ENCODE data around the gene ELL.

The ELL gene

DNA sequence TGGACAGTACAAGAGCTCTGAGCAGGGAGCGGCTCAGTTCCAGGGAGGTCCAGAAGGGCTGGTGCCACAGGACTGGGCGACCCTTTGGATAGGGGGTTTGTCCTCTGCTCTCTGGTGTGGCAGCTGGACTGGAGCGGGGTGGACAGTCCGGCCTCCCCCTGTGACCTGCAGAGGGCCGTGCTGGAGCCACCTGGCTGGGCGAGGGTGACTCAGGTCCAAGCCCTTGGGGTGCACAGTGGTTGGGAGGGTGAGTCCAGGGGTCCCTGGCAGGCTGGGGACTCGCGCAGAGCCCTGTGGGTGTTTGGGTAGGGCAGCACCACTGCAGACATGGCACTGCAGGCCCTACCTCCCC lies 95.5 kb downstream of the ELL start:
- TF ChIP-seq SUZ12 (IDR thresholded peaks at IDR 0.05; ENCODE audit: extremely low read depth, insufficient read depth, insufficient read length) = no peak
- TF ChIP-seq ZNF274 (IDR thresholded peaks at IDR 0.05; ENCODE audit: low read depth, low read length) = no peak
- no peak for TF ChIP-seq YY1 (IDR thresholded peaks at IDR 0.05; ENCODE audit: insufficient read depth, insufficient read length)
- Histone ChIP-seq H3K9ac (ENCODE audit: insufficient read length, low read depth) (peak overlapping the region; percentile 45), H3K4me3 (ENCODE audit: insufficient read length, low read depth) (no peak overlapping the region), H3K36me3 (ENCODE audit: insufficient read depth, insufficient read length, low read length) (no peaks in the 10 kb centered on the region), H3K27me3 (ENCODE audit: insufficient read depth, insufficient read length) (peaks cover 17% of the 10 kb centered on the region), H3K4me1 (ENCODE audit: insufficient read depth, insufficient read length) (peaks cover 58% of the 10 kb centered on the region), H3K9me3 (ENCODE audit: insufficient read depth, low read length) (no peaks in the 10 kb centered on the region)
- DNase-seq (ENCODE audit: low read depth, low spot score) = no peak

DNA sequence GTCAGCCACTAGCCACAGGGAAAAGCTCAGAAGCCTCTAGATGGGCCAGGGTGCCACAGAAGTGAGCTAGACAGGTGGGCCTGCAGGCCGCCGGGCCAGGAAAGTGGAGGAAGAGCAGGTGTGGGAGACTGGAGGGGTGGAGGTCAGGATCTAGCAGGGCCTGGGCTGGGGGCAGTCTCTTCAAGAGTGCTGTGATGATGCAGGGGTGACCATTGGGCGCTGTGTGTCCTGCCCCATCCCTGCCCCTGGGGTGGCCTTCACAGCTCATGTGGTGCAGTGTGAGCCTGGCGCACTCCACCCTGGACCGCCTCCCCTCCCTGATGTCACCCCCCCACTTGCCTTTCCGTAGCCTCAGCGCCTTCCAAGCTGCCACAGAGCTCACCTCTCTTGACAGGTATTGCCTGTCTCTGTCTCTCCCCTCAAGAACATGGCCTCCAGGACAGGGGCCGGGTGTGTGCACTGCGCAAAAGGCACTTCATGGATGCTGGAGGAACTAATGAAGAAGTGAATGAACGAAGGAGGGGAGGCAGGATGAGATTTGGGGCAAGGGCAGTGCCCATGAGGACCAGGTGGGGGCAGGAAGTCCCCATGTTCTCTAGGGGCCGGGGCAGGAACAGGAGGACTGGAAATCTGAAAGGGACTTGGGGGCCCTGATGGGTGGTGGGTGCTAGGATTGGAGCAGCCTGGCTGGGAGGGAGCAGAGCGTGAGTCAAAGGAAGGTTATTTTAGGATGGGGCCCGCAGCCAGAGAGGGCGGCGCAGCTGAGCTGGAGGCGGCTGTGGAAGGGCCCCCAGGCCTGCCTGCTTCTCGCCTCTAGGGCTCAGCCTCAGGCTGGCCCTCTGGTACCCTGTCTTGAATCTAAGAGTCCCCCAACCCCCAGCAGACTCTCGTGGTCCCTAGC lies 96.1 kb downstream of the ELL start:
- Histone ChIP-seq H3K9me3 (ENCODE audit: insufficient read depth, low read length) (no peaks in the 10 kb centered on the region), H3K4me3 (ENCODE audit: insufficient read length, low read depth) (no peak overlapping the region), H3K36me3 (ENCODE audit: insufficient read depth, insufficient read length, low read length) (no peaks in the 10 kb centered on the region), H3K9ac (ENCODE audit: insufficient read length, low read depth) (peak overlapping the region; percentile 56), H3K4me1 (ENCODE audit: insufficient read depth, insufficient read length) (peaks cover 57% of the 10 kb centered on the region), H3K27me3 (ENCODE audit: insufficient read depth, insufficient read length) (peaks cover 23% of the 10 kb centered on the region)
- TF ChIP-seq YY1 (IDR thresholded peaks at IDR 0.05; ENCODE audit: insufficient read depth, insufficient read length) = no peak
- TF ChIP-seq ZNF274 (IDR thresholded peaks at IDR 0.05; ENCODE audit: low read depth, low read length) = no peak
- no peak for TF ChIP-seq SUZ12 (IDR thresholded peaks at IDR 0.05; ENCODE audit: extremely low read depth, insufficient read depth, insufficient read length)
- no peak for DNase-seq (ENCODE audit: low read depth, low spot score)

DNA sequence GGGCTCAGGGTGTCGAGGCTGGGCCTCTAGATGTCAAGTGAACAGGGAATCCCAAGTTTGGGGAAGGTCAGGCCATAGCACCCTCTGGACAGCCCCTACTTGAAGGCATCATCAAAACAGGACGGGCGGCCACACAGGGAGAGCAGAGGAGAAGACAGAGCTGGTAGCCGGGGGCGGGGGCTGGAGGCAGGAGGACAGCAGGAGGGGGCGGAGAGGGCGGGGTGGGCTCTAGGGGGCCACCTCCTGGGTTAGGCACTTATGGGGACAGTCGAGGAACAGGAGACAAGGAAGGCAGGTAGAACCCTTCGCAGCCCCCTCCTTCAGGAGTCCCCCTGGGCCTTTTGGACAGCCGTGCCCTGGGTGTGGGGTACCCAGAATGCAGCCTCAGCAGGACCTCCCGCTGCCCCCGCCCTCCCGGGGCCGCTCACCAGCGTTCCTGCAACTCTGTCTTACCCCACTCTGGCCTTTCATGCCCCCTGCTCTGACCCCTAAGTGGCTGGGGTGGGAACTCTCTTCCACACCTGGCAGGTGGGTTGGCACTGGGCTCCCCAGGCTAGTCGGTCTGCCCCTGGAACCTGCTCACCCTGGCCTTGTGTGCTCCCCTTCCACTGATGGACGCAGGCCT lies 96.9 kb downstream of the ELL start:
- DNase-seq (ENCODE audit: low read depth, low spot score) = no peak
- TF ChIP-seq YY1 (IDR thresholded peaks at IDR 0.05; ENCODE audit: insufficient read depth, insufficient read length) = no peak
- no peak for TF ChIP-seq SUZ12 (IDR thresholded peaks at IDR 0.05; ENCODE audit: extremely low read depth, insufficient read depth, insufficient read length)
- no peak for TF ChIP-seq ZNF274 (IDR thresholded peaks at IDR 0.05; ENCODE audit: low read depth, low read length)
- peaks cover 55% of the 10 kb centered on the region for H3K4me1 ChIP-seq (ENCODE audit: insufficient read depth, insufficient read length)
- peaks cover 31% of the 10 kb centered on the region for H3K27me3 ChIP-seq (ENCODE audit: insufficient read depth, insufficient read length)
- H3K36me3 ChIP-seq (ENCODE audit: insufficient read depth, insufficient read length, low read length) = no peaks in the 10 kb centered on the region
- H3K9me3 ChIP-seq (ENCODE audit: insufficient read depth, low read length) = no peaks in the 10 kb centered on the region
- no peak overlapping the region for H3K9ac ChIP-seq (ENCODE audit: insufficient read length, low read depth)
- H3K4me3 ChIP-seq (ENCODE audit: insufficient read length, low read depth) = no peak overlapping the region

DNA sequence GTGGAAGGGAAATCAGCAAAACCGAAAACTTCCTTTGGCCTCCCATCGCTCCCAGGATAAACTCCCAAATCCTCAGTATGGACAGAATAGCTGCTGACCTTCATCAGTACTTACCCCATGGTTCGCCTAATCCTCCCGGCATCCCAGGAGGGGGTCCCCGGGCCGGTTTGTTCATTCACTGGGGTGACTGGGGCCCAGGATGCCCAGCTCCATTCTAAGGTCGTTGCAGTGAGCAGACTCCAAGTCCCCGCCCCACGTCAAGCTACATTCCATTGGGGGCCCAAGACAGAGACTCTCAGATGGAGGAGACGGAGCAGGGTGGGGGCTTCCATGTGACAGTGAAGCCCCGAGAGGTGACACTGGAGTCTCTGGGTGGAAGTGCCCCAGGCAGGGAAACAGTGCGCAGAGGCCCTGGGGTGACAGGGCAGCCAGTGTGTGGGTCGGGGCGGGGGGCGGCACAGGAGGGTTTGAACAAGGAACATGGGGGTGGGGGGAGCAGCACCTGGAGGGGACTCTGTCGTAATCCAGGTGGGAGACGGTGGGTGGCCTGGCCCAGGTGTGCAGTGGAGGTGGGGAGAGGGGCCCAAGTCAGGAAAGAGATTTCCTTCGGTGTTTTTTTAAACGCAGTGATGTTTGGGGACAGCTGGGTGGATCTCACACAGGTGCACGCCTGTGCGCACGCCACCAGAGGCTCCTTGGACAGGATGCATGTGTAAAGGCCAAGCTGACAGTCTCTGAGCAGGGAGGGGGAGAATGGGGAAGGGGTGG lies 97.6 kb downstream of the ELL start:
- Histone ChIP-seq H3K9me3 (ENCODE audit: insufficient read depth, low read length) (no peaks in the 10 kb centered on the region), H3K4me1 (ENCODE audit: insufficient read depth, insufficient read length) (peaks cover 53% of the 10 kb centered on the region), H3K27me3 (ENCODE audit: insufficient read depth, insufficient read length) (peaks cover 38% of the 10 kb centered on the region), H3K4me3 (ENCODE audit: insufficient read length, low read depth) (no peak overlapping the region), H3K9ac (ENCODE audit: insufficient read length, low read depth) (peak overlapping the region; percentile 16), H3K36me3 (ENCODE audit: insufficient read depth, insufficient read length, low read length) (no peaks in the 10 kb centered on the region)
- DNase-seq (ENCODE audit: low read depth, low spot score) = no peak
- TF ChIP-seq ZNF274 (IDR thresholded peaks at IDR 0.05; ENCODE audit: low read depth, low read length) (no peak), YY1 (IDR thresholded peaks at IDR 0.05; ENCODE audit: insufficient read depth, insufficient read length) (no peak), SUZ12 (IDR thresholded peaks at IDR 0.05; ENCODE audit: extremely low read depth, insufficient read depth, insufficient read length) (no peak)

DNA sequence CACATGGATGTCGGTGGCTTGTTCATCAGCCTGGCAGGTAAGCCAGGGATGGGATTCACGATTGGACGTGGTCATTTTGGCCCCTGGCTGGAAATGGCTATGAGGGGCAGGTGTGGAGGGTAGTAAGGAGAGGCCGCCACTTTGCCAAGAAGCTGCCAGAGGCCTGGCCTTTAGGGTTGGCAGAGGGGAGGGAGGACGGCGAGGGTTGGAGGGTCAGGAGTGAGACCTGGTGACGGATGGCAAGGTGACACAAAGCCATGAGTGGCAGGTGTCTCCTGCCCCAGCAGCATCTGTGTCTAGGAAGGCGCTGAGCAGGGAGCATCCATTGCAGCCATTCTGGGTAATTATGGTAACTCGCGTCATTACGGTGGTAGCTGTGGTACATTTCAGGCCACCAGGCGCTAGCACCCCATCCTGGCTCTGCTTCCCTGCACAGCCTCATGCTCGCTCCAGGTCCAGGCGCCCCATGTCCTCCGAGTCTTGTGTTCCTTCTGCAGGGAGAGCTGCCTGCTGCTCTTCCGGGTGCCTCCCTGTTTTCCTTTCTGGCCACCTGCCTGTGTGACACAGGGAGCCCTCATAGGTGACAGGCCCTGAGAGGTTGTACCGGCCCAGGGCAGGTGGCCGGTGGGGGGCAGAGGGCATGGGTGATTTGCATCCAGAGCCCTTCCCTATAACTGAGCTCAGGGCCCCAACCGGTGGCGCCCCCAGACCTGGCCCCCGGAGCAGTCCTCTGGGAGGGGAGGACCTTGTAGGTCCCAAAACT lies 98.4 kb downstream of the ELL start:
- no peaks in the 10 kb centered on the region for H3K36me3 ChIP-seq (ENCODE audit: insufficient read depth, insufficient read length, low read length)
- no peak overlapping the region for H3K4me3 ChIP-seq (ENCODE audit: insufficient read length, low read depth)
- H3K27me3 ChIP-seq (ENCODE audit: insufficient read depth, insufficient read length) = peaks cover 45% of the 10 kb centered on the region
- no peaks in the 10 kb centered on the region for H3K9me3 ChIP-seq (ENCODE audit: insufficient read depth, low read length)
- DNase-seq (ENCODE audit: low read depth, low spot score) = no peak
- H3K4me1 ChIP-seq (ENCODE audit: insufficient read depth, insufficient read length) = peaks cover 58% of the 10 kb centered on the region
- no peak overlapping the region for H3K9ac ChIP-seq (ENCODE audit: insufficient read length, low read depth)
- TF ChIP-seq SUZ12 (IDR thresholded peaks at IDR 0.05; ENCODE audit: extremely low read depth, insufficient read depth, insufficient read length) (no peak), ZNF274 (IDR thresholded peaks at IDR 0.05; ENCODE audit: low read depth, low read length) (no peak), YY1 (IDR thresholded peaks at IDR 0.05; ENCODE audit: insufficient read depth, insufficient read length) (no peak)

DNA sequence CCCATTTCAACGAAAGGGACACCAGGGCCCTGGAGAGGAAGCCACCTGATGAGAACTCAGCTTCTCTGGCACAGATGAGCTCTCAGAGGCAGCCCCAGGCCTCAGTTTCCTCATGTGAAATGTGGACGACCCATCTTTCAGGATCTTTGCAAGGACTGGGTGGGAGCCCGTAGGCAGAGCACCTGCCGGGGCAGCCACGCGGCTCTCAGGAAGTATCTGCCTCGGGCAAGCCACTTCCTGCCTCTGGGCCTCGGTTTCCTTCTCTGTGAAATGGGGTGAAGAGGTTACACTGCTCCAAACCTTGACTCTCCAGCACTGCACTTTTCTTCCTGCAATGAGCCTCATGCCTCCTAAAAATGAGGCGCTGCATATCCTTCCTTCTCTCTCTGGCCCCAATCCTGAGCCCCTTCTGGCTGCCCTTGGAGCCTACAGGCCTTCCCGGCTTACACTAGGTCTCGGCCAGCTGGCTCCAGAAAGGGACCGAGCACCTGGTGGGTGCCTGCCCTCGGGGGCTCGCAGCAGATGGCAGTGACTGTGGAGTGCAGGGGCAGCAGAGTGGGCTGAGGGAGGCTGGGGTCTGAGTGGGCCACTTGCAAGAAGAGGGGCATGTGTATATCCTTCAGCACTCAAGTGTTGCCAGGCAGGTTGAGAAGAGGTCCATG lies 99.2 kb downstream of the ELL start:
- Histone ChIP-seq H3K9me3 (ENCODE audit: insufficient read depth, low read length) (no peaks in the 10 kb centered on the region), H3K27me3 (ENCODE audit: insufficient read depth, insufficient read length) (peaks cover 52% of the 10 kb centered on the region), H3K36me3 (ENCODE audit: insufficient read depth, insufficient read length, low read length) (no peaks in the 10 kb centered on the region), H3K4me3 (ENCODE audit: insufficient read length, low read depth) (no peak overlapping the region), H3K9ac (ENCODE audit: insufficient read length, low read depth) (peak overlapping the region; percentile 1), H3K4me1 (ENCODE audit: insufficient read depth, insufficient read length) (peaks cover 59% of the 10 kb centered on the region)
- no peak for DNase-seq (ENCODE audit: low read depth, low spot score)
- TF ChIP-seq ZNF274 (IDR thresholded peaks at IDR 0.05; ENCODE audit: low read depth, low read length) (no peak), SUZ12 (IDR thresholded peaks at IDR 0.05; ENCODE audit: extremely low read depth, insufficient read depth, insufficient read length) (no peak), YY1 (IDR thresholded peaks at IDR 0.05; ENCODE audit: insufficient read depth, insufficient read length) (no peak)
